Heart left ventricle (tissue), 16 donors: ENCODE data around the gene PARD3B. TPM values are rescaled to one million over a fixed set of nuclear protein-coding genes. Genes with fewer than 3 reads are reported as not detected.

Experiments used
- ATAC-seq, 4 donors: fragments of 200-7000 bp; cut with Tn5 transposase; one replicate each; pipeline ENCODE4 v1.9.1; 2020 to 2022; ENCODE audit warnings: moderate library complexity in 4 of 4, mild to moderate bottlenecking in 3 of 4, moderate number of reproducible peaks in 1 of 4
- DNase-seq, 5 donors: peaks; one replicate each; pipeline ENCODE4 v3.0.0-alpha.2; 2020
- H3K27ac ChIP-seq, 12 donors: fragments of 200-600 bp; sonication (generic) in 4 of 12; one replicate each; pipeline versions ENCODE4 v1.5.0 to v1.8.0; 2016 to 2022; ENCODE audit warnings: mild to moderate bottlenecking in 2 of 12
- H3K27me3 ChIP-seq, 9 donors: fragments of 200-600 bp; sonication (generic) in 2 of 9; one replicate each; pipeline versions ENCODE4 v1.5.1 to v1.8.0; 2016 to 2022; ENCODE audit warnings: mild to moderate bottlenecking in 3 of 9
- H3K36me3 ChIP-seq, 9 donors: fragments of 200-600 bp; sonication (generic) in 2 of 9; one replicate each; pipeline versions ENCODE4 v1.5.0 to v1.8.0; 2018 to 2022; ENCODE audit warnings: mild to moderate bottlenecking in 2 of 9
- H3K4me1 ChIP-seq, 12 donors: fragments of 200-600 bp; sonication (generic) in 4 of 12; one replicate each; pipeline versions ENCODE4 v1.5.0 to v1.8.0; 2016 to 2022; ENCODE audit warnings: mild to moderate bottlenecking in 3 of 12
- H3K4me3 ChIP-seq, 12 donors: fragments of 200-600 bp; sonication (generic) in 4 of 12; one replicate each; pipeline versions ENCODE4 v1.5.0 to v1.8.0; 2017 to 2022; ENCODE audit warnings: mild to moderate bottlenecking in 9 of 12, moderate library complexity in 4 of 12
- H3K9me3 ChIP-seq, 12 donors: fragments of 200-600 bp; sonication (generic) in 4 of 12; one replicate each; pipeline versions ENCODE4 v1.5.0 to v1.8.0; 2016 to 2022; ENCODE audit warnings: mild to moderate bottlenecking in 1 of 12
- CTCF ChIP-seq, 12 donors: fragments of 200-600 bp; sonication (generic) in 4 of 12; IDR thresholded peaks; one replicate each; pipeline versions ENCODE4 v1.5.0 to v1.8.0; 2018 to 2022; ENCODE audit warnings: antibody characterized with exemption in 12 of 12, mild to moderate bottlenecking in 5 of 12
- POLR2A ChIP-seq, 2 donors: fragments of 450-650 bp; IDR thresholded peaks; one replicate each; pipeline ENCODE4 v1.6.1; 2017; ENCODE audit warnings: antibody characterized with exemption in 2 of 2, mild to moderate bottlenecking in 2 of 2, moderate library complexity in 2 of 2
- WGBS, 4 donors: extraction: QIAGEN DNeasy Blood & Tissue Kit in 2 of 4; methylation state at CpG; one replicate each; pipeline versions ENCODE4 v1.1.5 to v1.1.7; 2013 to 2018; 5-methylcytosine and 5-hydroxymethylcytosine counted together
- intact Hi-C, 10 donors: fragments of 100-400 bp; cut with DNase I; formaldehyde crosslinking; loops; one replicate each; pipeline versions ENCODE4 v1.11.1 to v1.14.2; 2022
- polyA plus RNA-seq, 2 donors: library from polyadenylated mRNA; stranded (reverse); fragments of 200-250 nt; gene quantifications; one replicate each; pipeline ENCODE4 v1.2.3, GENCODE V29; 2013
- total RNA-seq, 9 donors: library from RNA; depleted of rRNA in 2 of 9; stranded (reverse); fragments of >200 nt in 2 of 9; fragmentation: NEBNext Ultra II Directional in 3 of 9; extraction: Animal tissue kit (Norgen Biotek cat#: 25700) in 3 of 9; gene quantifications; one replicate each; pipeline versions ENCODE4 v1.1.0 to v1.2.4, GENCODE V29; 2016 to 2023
- donor health status: ischemic (EF 13 %, LVEDD 7.1; RV severe dilation, severe dysfunction).
- donor health status: healthy with polysubstance abuse.
- donor health status: DM: no; HTN: yes; CAD: no.
- donor health status: DM: no; HTN: no; CAD: no.
- donor health status: ischemic (EF 25% LVEDD 6.9; RV normal size, moderate dysfunction).
- donor health status: ischemic (EF 25% LVEDD 5.7; RV mildly dilated, moderate dysfunction).
- donor health status: healthy.
- donor health status: DM: yes; HTN: yes; CAD: no.
- donor health status: ischemic (EF 35%, LVEDD 5.7; RV mildly dilated, moderate dysfunction).
- donor health status: nonischemic (EF 11% LVEDD 7.7; RV severe dilation, severe dysfunction).
- donor health status: DM: yes; HTN: yes; CAD: no.
- donor health status: PGD.
- donor health status: ischemic (EF 29% LVEDD 5.4; RV normal size, mild dysfunction).
- donor health status: nonischemic (EF 23%, LVEDD 6.1; RV moderate dilation, normal function).

PARD3B gene
- total and polyA plus RNA-seq, 11 donors = 0.71 to 15.1 (median 6.2) TPM

GRCh38 chr2:205041472-205042130, 496.3 kb downstream of the PARD3B start:
- DNase-seq (no peak), ATAC-seq (no peak)
- intact Hi-C loops = no loop called here
- H3K36me3 ChIP-seq = no peaks in the 10 kb centered on the region
- TF ChIP-seq CTCF (IDR thresholded peaks at IDR 0.05) = no peak
- no peak for TF ChIP-seq POLR2A (IDR thresholded peaks at IDR 0.05)
- no peak overlapping the region for H3K4me3 ChIP-seq
- no peaks in the 10 kb centered on the region for H3K27me3 ChIP-seq
- WGBS, 4 donors = 82 to 85% (median 84%) methylated on average over 5 of the region's 5 CpGs
- H3K9me3 ChIP-seq = no peaks in the 10 kb centered on the region
- H3K27ac ChIP-seq = no peak overlapping the region
- H3K4me1 ChIP-seq = peaks cover 0 to 5% (median 0%) of the 10 kb centered on the region in 12 donors

- H3K9me3 ChIP-seq = no peaks in the 10 kb centered on the region
- ATAC-seq = no peak
- no peaks in the 10 kb centered on the region for H3K36me3 ChIP-seq
- no peak overlapping the region for H3K27ac ChIP-seq
- peaks cover 0 to 5% (median 0%) of the 10 kb centered on the region in 12 donors for H3K4me1 ChIP-seq
- intact Hi-C loops = no loop called here
- H3K27me3 ChIP-seq = no peaks in the 10 kb centered on the region
- TF ChIP-seq POLR2A (IDR thresholded peaks at IDR 0.05) (no peak), CTCF (IDR thresholded peaks at IDR 0.05) (no peak)
- no peak overlapping the region for H3K4me3 ChIP-seq
- no peak for DNase-seq
Observed at GRCh38 chr2:205043285-205043684, 498.0 kb downstream of the PARD3B start.

GRCh38 chr2:205045706-205046105, 500.4 kb downstream of the PARD3B start:
- WGBS, 4 donors = 92 to 94% (median 94%) methylated on average over 2 of the region's 2 CpGs
- no peaks in the 10 kb centered on the region for H3K27me3 ChIP-seq
- peaks cover 0 to 5% (median 0%) of the 10 kb centered on the region in 12 donors for H3K4me1 ChIP-seq
- intact Hi-C loops = no loop called here
- H3K36me3 ChIP-seq = no peaks in the 10 kb centered on the region
- H3K9me3 ChIP-seq = peaks cover 0 to 7% (median 0%) of the 10 kb centered on the region in 12 donors
- no peak overlapping the region for H3K27ac ChIP-seq
- TF ChIP-seq POLR2A (IDR thresholded peaks at IDR 0.05) = no peak
- TF ChIP-seq CTCF (IDR thresholded peaks at IDR 0.05) = no peak
- ATAC-seq = no peak
- DNase-seq = no peak
- no peak overlapping the region for H3K4me3 ChIP-seq

GRCh38 chr2:205047273-205047839, 502.1 kb downstream of the PARD3B start:
- TF ChIP-seq POLR2A (IDR thresholded peaks at IDR 0.05) (no peak), CTCF (IDR thresholded peaks at IDR 0.05) (no peak)
- Histone ChIP-seq H3K36me3 (no peaks in the 10 kb centered on the region), H3K4me1 (peaks cover 0 to 5% (median 0%) of the 10 kb centered on the region in 12 donors), H3K27ac (no peak overlapping the region), H3K9me3 (peaks cover 0 to 7% (median 0%) of the 10 kb centered on the region in 12 donors), H3K27me3 (no peaks in the 10 kb centered on the region), H3K4me3 (no peak overlapping the region)
- DNase-seq (no peak), ATAC-seq (no peak)
- intact Hi-C loops = no loop called here
- 98 to 100% (median 99%) methylated on average over 1 of the region's 1 CpG for WGBS, 4 donors
